Thyroid gland (tissue), 4 donors: ENCODE data around the gene CHST13. TPM values are rescaled to one million over a fixed set of nuclear protein-coding genes. Genes with fewer than 3 reads are reported as not detected.

ENCODE experiments used
- DNase-seq, 2 donors: peaks; one replicate each; pipeline ENCODE4 v3.0.0-alpha.2; 2019
- H3K27ac ChIP-seq, 3 donors: fragments of 200-600 bp; sonication (generic); 1 replicate in 2 of 3; 2 replicates in 1 of 3; pipeline ENCODE4 v1.5.1; 2016 to 2019; ENCODE audit warnings: mild to moderate bottlenecking in 1 of 3, moderate library complexity in 1 of 3
- H3K27me3 ChIP-seq: fragments of 200-600 bp; sonication (generic); one replicate; pipeline ENCODE4 v1.5.1; 2019
- H3K36me3 ChIP-seq, 2 donors: fragments of 200-600 bp; sonication (generic); one replicate each; pipeline ENCODE4 v1.5.1; 2016 to 2019
- H3K4me1 ChIP-seq, 2 donors: fragments of 200-600 bp; sonication (generic); one replicate each; pipeline ENCODE4 v1.5.1; 2017 to 2019
- H3K4me3 ChIP-seq, 3 donors: fragments of 200-600 bp; sonication (generic); replicated peaks in 1 of 3; 1 replicate in 2 of 3; 2 replicates in 1 of 3; pipeline ENCODE4 v1.5.1; 2016; ENCODE audit warnings: mild to moderate bottlenecking in 1 of 3
- H3K9me3 ChIP-seq: fragments of 200-600 bp; sonication (generic); one replicate; pipeline ENCODE4 v1.5.1; 2017
- POLR2A ChIP-seq, 2 donors: fragments of 450-650 bp; IDR thresholded peaks; one replicate each; pipeline ENCODE4 v1.6.1; 2017; ENCODE audit warnings: antibody characterized with exemption in 2 of 2, mild to moderate bottlenecking in 2 of 2, moderate library complexity in 1 of 2
- WGBS, 2 donors: methylation state at CpG; one replicate each; pipeline ENCODE4 v1.1.5; 2017; 5-methylcytosine and 5-hydroxymethylcytosine counted together
- intact Hi-C: fragments of 100-400 bp; cut with DNase I; formaldehyde crosslinking; loops from one replicate; pipeline ENCODE4 v1.15.1; 2023
- total RNA-seq, 4 donors: library from RNA; depleted of rRNA; stranded (reverse); fragments of >200 nt; gene quantifications; one replicate each; pipeline ENCODE4 v1.2.3, GENCODE V29; 2016
- TF ChIP-seq, protein P1 (sequence below), 6 experiments: fragments of 200-600 bp in 3 of 6; fragments of 450-650 bp in 3 of 6; sonication (generic) in 3 of 6; IDR thresholded peaks; one replicate each; pipeline ENCODE4 v1.5.1; 2016 to 2019; ENCODE audit warnings: antibody characterized with exemption in 6 of 6, mild to moderate bottlenecking in 2 of 6, inconsistent platforms in 1 of 6, moderate library complexity in 1 of 6

CHST13 gene
- total RNA-seq, 4 donors from 2014 or later: 0.13 to 0.56 TPM; not detected in 2

DNA sequence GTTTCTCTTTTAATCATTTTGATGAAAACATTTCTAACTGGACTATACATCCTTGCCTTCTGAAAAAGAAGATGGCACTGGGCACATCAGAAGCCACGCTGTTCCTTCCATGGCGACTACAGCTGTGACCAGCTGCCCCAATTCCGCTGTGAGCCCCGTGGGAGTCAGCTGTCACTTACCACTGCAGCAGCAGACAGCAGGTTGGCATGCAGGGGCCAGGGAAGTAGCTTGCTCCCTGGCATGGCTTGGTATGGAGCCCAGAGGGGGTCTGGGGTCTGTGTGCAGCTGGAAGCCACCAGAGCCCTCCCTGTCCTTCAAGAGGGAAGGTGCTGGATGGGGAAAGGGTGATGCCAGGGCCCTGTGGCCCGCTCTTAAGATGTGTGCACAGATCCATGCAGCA is 43.7 kb upstream of the CHST13 start:
- H3K36me3 ChIP-seq: no peaks in the 10 kb centered on the region
- TF ChIP-seq POLR2A (IDR thresholded peaks at IDR 0.05): no peak
- TF ChIP-seq, protein P1, sequence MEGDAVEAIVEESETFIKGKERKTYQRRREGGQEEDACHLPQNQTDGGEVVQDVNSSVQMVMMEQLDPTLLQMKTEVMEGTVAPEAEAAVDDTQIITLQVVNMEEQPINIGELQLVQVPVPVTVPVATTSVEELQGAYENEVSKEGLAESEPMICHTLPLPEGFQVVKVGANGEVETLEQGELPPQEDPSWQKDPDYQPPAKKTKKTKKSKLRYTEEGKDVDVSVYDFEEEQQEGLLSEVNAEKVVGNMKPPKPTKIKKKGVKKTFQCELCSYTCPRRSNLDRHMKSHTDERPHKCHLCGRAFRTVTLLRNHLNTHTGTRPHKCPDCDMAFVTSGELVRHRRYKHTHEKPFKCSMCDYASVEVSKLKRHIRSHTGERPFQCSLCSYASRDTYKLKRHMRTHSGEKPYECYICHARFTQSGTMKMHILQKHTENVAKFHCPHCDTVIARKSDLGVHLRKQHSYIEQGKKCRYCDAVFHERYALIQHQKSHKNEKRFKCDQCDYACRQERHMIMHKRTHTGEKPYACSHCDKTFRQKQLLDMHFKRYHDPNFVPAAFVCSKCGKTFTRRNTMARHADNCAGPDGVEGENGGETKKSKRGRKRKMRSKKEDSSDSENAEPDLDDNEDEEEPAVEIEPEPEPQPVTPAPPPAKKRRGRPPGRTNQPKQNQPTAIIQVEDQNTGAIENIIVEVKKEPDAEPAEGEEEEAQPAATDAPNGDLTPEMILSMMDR (IDR thresholded peaks at IDR 0.05): no peak
- 85 to 88% methylated on average over 5 of the region's 5 CpGs for WGBS, 2 donors
- H3K4me3 ChIP-seq: no peak overlapping the region
- H3K9me3 ChIP-seq: no peaks in the 10 kb centered on the region
- H3K27me3 ChIP-seq: no peaks in the 10 kb centered on the region
- intact Hi-C loops: no loop called here
- no peak overlapping the region for H3K27ac ChIP-seq
- DNase-seq: no peak
- H3K4me1 ChIP-seq: no peaks in the 10 kb centered on the region

DNA sequence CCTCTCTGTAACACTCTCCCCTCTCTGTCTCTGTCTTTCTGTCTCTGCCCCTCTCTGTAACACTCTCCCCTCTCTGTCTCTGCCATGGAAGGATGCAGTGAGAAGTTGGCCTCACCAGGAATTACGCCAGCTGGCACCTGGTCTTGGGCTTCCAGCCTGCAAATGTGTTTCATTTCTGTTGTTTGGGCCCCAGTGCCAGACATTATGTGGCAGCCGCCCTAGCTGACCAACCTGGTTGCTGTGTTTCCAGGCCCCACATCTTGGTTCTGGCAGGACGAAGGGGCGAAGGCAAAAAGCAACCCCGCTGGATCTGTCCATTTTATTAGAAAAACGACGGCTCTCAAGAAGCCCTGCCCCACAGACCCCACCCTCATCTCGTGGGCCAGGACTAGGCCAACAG is 43.1 kb upstream of the CHST13 start:
- Histone ChIP-seq H3K27me3 (no peaks in the 10 kb centered on the region), H3K9me3 (no peaks in the 10 kb centered on the region), H3K27ac (no peak overlapping the region), H3K4me1 (no peaks in the 10 kb centered on the region), H3K4me3 (no peak overlapping the region), H3K36me3 (no peaks in the 10 kb centered on the region)
- DNase-seq: no peak
- intact Hi-C loops: no loop called here
- 67 to 80% methylated on average over 8 of the region's 8 CpGs for WGBS, 2 donors
- TF ChIP-seq, protein P1 (IDR thresholded peaks at IDR 0.05): no peak
- no peak for TF ChIP-seq POLR2A (IDR thresholded peaks at IDR 0.05)

DNA sequence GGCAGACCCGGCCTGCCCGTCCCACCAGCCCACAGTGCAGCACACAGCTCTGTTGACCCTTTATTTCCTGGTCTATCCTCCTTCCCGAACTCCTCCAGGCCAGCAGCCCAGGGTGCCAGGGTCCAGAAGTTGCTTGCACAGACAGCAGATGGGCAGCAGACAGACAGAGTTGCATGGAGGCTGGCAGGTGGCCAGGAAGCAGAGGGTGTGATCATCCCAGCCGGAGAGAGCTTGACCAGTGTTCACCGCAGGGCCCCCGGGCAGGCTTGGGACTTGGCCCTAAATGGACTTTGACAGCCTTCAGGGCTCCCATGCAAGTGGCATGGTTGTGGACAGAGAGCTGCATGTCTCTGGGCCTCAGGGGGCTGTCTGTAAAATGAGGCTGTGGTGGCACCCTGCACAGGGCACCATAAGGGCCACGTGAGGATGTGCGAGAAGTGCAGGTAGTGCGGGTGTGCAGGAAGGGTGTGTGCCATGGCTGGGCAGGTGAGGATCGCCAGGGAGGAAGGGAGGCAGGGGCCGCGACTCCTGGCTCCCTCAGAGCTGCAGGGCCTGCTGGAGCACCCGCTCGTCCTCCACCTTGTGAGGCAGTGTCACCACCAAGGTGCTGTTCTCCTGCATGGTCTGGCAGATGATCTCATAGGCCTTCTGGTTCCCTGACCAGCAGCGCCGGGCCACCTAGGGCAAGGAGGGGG is 42.0 kb upstream of the CHST13 start:
- no peaks in the 10 kb centered on the region for H3K27me3 ChIP-seq
- 81 to 85% methylated on average over 13 to 15 of the region's 16 CpGs for WGBS, 2 donors
- no peak for DNase-seq

DNA sequence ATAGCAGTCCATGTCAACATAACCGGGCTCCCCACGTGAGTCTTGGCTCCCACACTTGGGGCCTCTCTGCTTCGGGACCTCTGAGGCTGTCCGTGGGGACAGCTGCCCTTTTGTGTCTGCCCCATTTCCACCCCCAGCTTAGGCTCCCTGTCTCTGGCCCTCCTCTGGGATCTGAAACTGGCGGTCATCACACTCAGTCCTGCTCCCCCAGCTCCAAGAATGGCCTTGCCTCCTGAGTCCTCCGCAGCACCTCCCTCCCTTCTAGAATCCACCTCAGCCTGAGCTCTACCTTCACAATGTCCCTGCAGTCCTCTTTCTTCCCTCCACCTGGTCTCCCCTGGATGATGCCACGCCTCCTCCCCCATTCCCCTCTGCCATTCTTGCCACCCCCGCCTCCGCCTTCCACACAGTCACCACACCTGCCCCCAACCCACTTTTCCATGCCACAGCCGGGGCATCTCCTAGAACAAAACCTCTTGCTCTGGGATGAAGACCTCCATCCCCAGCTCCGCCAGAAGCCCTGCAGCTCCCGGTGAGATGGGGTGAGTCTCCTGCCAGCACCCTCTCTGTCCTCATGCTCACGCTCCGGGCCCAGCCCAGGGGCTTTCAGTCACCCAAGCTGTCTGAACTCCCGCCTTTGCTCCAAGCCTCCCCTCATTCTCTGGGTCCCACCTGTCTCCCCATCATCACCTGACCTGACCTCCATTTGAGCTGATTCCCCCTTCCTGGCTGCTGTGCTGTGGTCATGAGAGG is 41.3 kb upstream of the CHST13 start:
- TF ChIP-seq, protein P1 (IDR thresholded peaks at IDR 0.05): no peak
- no peak for TF ChIP-seq POLR2A (IDR thresholded peaks at IDR 0.05)
- 82 to 92% methylated on average over 15 of the region's 15 CpGs for WGBS, 2 donors
- no peaks in the 10 kb centered on the region for H3K27me3 ChIP-seq
- no peaks in the 10 kb centered on the region for H3K9me3 ChIP-seq
- no peaks in the 10 kb centered on the region for H3K4me1 ChIP-seq
- intact Hi-C loops: no loop called here
- H3K36me3 ChIP-seq: no peaks in the 10 kb centered on the region
- H3K4me3 ChIP-seq: no peak overlapping the region
- no peak for DNase-seq
- no peak overlapping the region for H3K27ac ChIP-seq

More for the DNA sequence above, 42.0 kb upstream of the CHST13 start:
- Histone ChIP-seq H3K4me3 (no peak overlapping the region), H3K36me3 (no peaks in the 10 kb centered on the region), H3K27ac (no peak overlapping the region), H3K9me3 (no peaks in the 10 kb centered on the region), H3K4me1 (no peaks in the 10 kb centered on the region)
- intact Hi-C loops: no loop called here
- TF ChIP-seq POLR2A (IDR thresholded peaks at IDR 0.05): no peak
- TF ChIP-seq, protein P1 (IDR thresholded peaks at IDR 0.05): no peak

DNA sequence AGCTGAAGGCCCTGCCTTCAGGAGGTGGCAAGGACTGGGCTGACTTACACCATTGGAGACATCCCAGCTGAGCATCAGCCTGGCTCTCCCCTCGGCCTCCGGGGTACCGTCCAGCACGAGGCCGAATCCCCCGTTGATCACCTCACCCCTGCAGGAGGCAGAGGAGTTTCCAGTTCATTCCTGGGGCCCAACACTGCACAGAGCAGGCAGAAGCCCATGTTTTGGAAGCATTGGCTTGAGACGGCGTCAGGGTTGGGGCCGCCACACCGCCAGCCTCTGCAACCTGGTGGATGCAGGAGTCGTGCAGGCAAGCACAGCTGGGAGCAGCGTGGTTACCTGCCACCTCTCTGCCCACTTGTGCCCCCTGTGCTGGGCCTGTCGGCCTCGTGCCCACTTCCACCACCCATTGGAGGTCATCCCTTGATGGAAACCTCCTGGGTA is 40.6 kb upstream of the CHST13 start:
- Histone ChIP-seq H3K4me3 (no peak overlapping the region), H3K27me3 (no peaks in the 10 kb centered on the region), H3K36me3 (no peaks in the 10 kb centered on the region), H3K4me1 (no peaks in the 10 kb centered on the region), H3K9me3 (no peaks in the 10 kb centered on the region), H3K27ac (no peak overlapping the region)
- TF ChIP-seq, protein P1 (IDR thresholded peaks at IDR 0.05): no peak
- TF ChIP-seq POLR2A (IDR thresholded peaks at IDR 0.05): no peak
- 75 to 94% methylated on average over 10 to 14 of the region's 14 CpGs for WGBS, 2 donors
- no peak for DNase-seq
- intact Hi-C loops: no loop called here
